Upper lobe of left lung (tissue), 6 donors: ENCODE results near the gene SIPA1. TPM values are rescaled to one million over a fixed set of nuclear protein-coding genes. Genes with fewer than 3 reads are reported as not detected.

Experiments
- ATAC-seq, 2 donors: fragments of 200-7000 bp; cut with Tn5 transposase; one replicate each; pipeline ENCODE4 v1.9.1; 2022; ENCODE audit warnings: mild to moderate bottlenecking in 2 of 2, moderate library complexity in 2 of 2; ENCODE audit not compliant: low FRiP score in 2 of 2
- DNase-seq, 2 donors: peaks; one replicate each; pipeline ENCODE4 v3.0.0-alpha.2; 2019 to 2020
- H3K27ac ChIP-seq, 4 donors: fragments of 200-600 bp; sonication (generic); one replicate each; pipeline ENCODE4 v1.5.1; 2016 to 2019
- H3K27me3 ChIP-seq, 4 donors: fragments of 200-600 bp; sonication (generic); one replicate each; pipeline ENCODE4 v1.5.1; 2017 to 2019
- H3K36me3 ChIP-seq, 4 donors: fragments of 200-600 bp; sonication (generic); one replicate each; pipeline ENCODE4 v1.5.1; 2016 to 2019
- H3K4me1 ChIP-seq, 4 donors: fragments of 200-600 bp; sonication (generic); one replicate each; pipeline ENCODE4 v1.5.1; 2018 to 2019
- H3K4me3 ChIP-seq, 4 donors: fragments of 200-600 bp; sonication (generic); one replicate each; pipeline ENCODE4 v1.5.1; 2017 to 2019; ENCODE audit warnings: mild to moderate bottlenecking in 2 of 4, moderate library complexity in 1 of 4
- H3K9me3 ChIP-seq, 4 donors: fragments of 200-600 bp; sonication (generic); one replicate each; pipeline ENCODE4 v1.5.1; 2018 to 2019
- EP300 ChIP-seq, 4 donors: sonication (generic); formaldehyde crosslinking; IDR thresholded peaks; one replicate each; pipeline ENCODE4 v1.5.1; 2017; ENCODE audit warnings: antibody characterized with exemption in 4 of 4, control low read depth in 2 of 4
- POLR2A ChIP-seq, 4 donors: fragments of 450-650 bp; IDR thresholded peaks; one replicate each; pipeline ENCODE4 v1.5.1; 2016 to 2017; ENCODE audit warnings: antibody characterized with exemption in 4 of 4, mild to moderate bottlenecking in 2 of 4
- POLR2AphosphoS5 ChIP-seq, 2 donors: sonication (generic); formaldehyde crosslinking; IDR thresholded peaks; one replicate each; pipeline ENCODE4 v1.5.1; 2017; ENCODE audit warnings: antibody characterized with exemption in 2 of 2
- WGBS, 2 donors: methylation state at CpG; one replicate each; pipeline ENCODE4 v1.1.5; 2017 to 2018; 5-methylcytosine and 5-hydroxymethylcytosine counted together
- small RNA-seq, 4 donors: library from RNA; depleted of rRNA; stranded (forward); fragments of <200 nt; gene quantifications; one replicate each; pipeline ENCODE3, GENCODE V24; 2016
- total RNA-seq, 6 donors: library from RNA; depleted of rRNA in 4 of 6; stranded (reverse); fragments of >200 nt in 4 of 6; gene quantifications; one replicate each; pipeline versions ENCODE4 v1.1.0 to v1.2.1, GENCODE V29; 2016 to 2021
- TF ChIP-seq, protein P1 (sequence below), 6 experiments: fragments of 450-650 bp in 4 of 6; fragments of 200-600 bp in 2 of 6; sonication (generic) in 2 of 6; IDR thresholded peaks; one replicate each; pipeline ENCODE4 v1.5.1; 2016 to 2019; ENCODE audit warnings: antibody characterized with exemption in 6 of 6
- donor health status: DM: no; HTN: no; CAD: no; lungs with moderate emphysema.
- donor health status: DM: no; HTN: yes; CAD: no; lungs with severe emphysema.

Gene SIPA1
- total RNA-seq, 6 donors from 2014 or later = 42.7 to 137 (median 74.9) TPM

DNA sequence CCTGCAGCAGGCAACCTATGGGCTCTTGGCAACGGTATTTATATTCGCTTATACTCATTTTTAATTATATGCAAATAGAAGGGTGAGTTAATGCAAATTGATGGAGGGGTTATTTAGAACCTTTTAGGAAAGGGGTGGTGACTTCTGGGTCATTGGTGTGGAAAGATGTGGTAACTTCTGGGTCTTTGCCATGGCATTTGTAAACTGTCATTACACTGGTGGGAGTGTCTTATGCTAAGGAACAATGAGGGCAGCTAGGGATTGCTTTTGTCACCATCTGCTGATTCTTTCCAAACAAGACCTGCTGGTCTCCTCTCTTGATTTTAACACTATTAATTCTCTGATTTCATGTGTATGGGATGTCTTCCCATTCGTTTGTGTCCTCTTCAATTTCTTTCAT, 62.5 kb downstream of the SIPA1 start:
- TF ChIP-seq POLR2AphosphoS5 (IDR thresholded peaks at IDR 0.05) (no peak), POLR2A (IDR thresholded peaks at IDR 0.05) (no peak), EP300 (IDR thresholded peaks at IDR 0.05) (no peak)
- TF ChIP-seq, protein P1, sequence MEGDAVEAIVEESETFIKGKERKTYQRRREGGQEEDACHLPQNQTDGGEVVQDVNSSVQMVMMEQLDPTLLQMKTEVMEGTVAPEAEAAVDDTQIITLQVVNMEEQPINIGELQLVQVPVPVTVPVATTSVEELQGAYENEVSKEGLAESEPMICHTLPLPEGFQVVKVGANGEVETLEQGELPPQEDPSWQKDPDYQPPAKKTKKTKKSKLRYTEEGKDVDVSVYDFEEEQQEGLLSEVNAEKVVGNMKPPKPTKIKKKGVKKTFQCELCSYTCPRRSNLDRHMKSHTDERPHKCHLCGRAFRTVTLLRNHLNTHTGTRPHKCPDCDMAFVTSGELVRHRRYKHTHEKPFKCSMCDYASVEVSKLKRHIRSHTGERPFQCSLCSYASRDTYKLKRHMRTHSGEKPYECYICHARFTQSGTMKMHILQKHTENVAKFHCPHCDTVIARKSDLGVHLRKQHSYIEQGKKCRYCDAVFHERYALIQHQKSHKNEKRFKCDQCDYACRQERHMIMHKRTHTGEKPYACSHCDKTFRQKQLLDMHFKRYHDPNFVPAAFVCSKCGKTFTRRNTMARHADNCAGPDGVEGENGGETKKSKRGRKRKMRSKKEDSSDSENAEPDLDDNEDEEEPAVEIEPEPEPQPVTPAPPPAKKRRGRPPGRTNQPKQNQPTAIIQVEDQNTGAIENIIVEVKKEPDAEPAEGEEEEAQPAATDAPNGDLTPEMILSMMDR (IDR thresholded peaks at IDR 0.05) = no peak
- ATAC-seq (no peak), DNase-seq (no peak)
- Histone ChIP-seq H3K36me3 (no peaks in the 10 kb centered on the region), H3K4me3 (no peak overlapping the region), H3K9me3 (no peaks in the 10 kb centered on the region), H3K27me3 (no peaks in the 10 kb centered on the region), H3K27ac (no peak overlapping the region), H3K4me1 (peaks cover 5 to 14% (median 8%) of the 10 kb centered on the region in 4 donors)
- 61 to 70% methylated on average over 3 of the region's 3 CpGs for WGBS, 2 donors

Small RNA genes lying within 50 kb of the gene (small RNA-seq; reads per million reads assigned to genes)
- gene MIR4489 (0 to 0.44 (median 0) reads per million in 4 donors), gene MIR4690 (0 to 0.11 (median 0.03) reads per million in 4 donors), gene RN7SL309P (0 reads per million in 4 donors)

Other genes starting within 250 kb of the SIPA1 start
- 1,000 to 10,000 TPM in 3 of 6 donors, 100 to 1,000 TPM in 3; 245 to 3,084 (median 1,019) TPM for gene NEAT1, start 215.3 kb upstream of the SIPA1 start, total RNA-seq
- gene MALAT1, start 139.1 kb upstream of the SIPA1 start, total RNA-seq = over 10,000 TPM in 5 of 6 donors, 1,000 to 10,000 TPM in 1; 9,697 to 52,390 (median 19,698) TPM
- gene SCYL1, start 113.0 kb upstream of the SIPA1 start, total RNA-seq = 100 to 1,000 TPM in 1 of 6 donors, 10 to 100 TPM in 5; 64.0 to 120 (median 88.8) TPM
- gene LTBP3, start 79.7 kb upstream of the SIPA1 start, total RNA-seq = 100 to 1,000 TPM in 5 of 6 donors, 10 to 100 TPM in 1; 99.9 to 479 (median 131) TPM
- gene ZNRD2, start 67.6 kb upstream of the SIPA1 start, total RNA-seq = 10 to 100 TPM; 22.6 to 60.7 (median 39.7) TPM
- gene FAM89B, start 65.6 kb upstream of the SIPA1 start, total RNA-seq = 10 to 100 TPM; 27.9 to 65.8 (median 45.3) TPM
- 100 to 1,000 TPM in 4 of 6 donors, 10 to 100 TPM in 2; 70.4 to 220 (median 133) TPM for gene EHBP1L1, start 62.0 kb upstream of the SIPA1 start, total RNA-seq
- gene KCNK7, start 42.3 kb upstream of the SIPA1 start, total RNA-seq = 1 to 10 TPM in 4 of 6 donors, under 1 TPM in 1, not detected in 1; 0.59 to 3.7 (median 1.7) TPM
- 100 to 1,000 TPM in 4 of 6 donors, 10 to 100 TPM in 2; 52.1 to 132 (median 107) TPM for gene MAP3K11, start 23.9 kb upstream of the SIPA1 start, total RNA-seq
- gene PCNX3, start 22.3 kb upstream of the SIPA1 start, total RNA-seq = 10 to 100 TPM; 26.7 to 63.9 (median 43.9) TPM
- gene RELA, start 24.8 kb downstream of the SIPA1 start, total RNA-seq = 10 to 100 TPM; 42.9 to 86.8 (median 58.7) TPM
- gene KAT5, start 74.2 kb downstream of the SIPA1 start, total RNA-seq = 100 to 1,000 TPM in 1 of 6 donors, 10 to 100 TPM in 5; 44.0 to 102 (median 88.4) TPM
- gene RNASEH2C, start 82.7 kb downstream of the SIPA1 start, total RNA-seq = 10 to 100 TPM; 35.0 to 81.7 (median 49.1) TPM
- 10 to 100 TPM; 24.8 to 66.0 (median 46.8) TPM for gene AP5B1, start 142.9 kb downstream of the SIPA1 start, total RNA-seq
- gene OVOL1, start 149.0 kb downstream of the SIPA1 start, total RNA-seq = 1 to 10 TPM in 2 of 6 donors, under 1 TPM in 4; under 0.01 to 2.2 (median 0.77) TPM
- gene SNX32, start 195.9 kb downstream of the SIPA1 start, total RNA-seq = under 1 TPM in 2 of 6 donors, not detected in 4; 0.37 to 0.69 TPM
- gene CFL1, start 220.1 kb downstream of the SIPA1 start, total RNA-seq = 100 to 1,000 TPM; 358 to 813 (median 768) TPM
- 100 to 1,000 TPM in 1 of 6 donors, 10 to 100 TPM in 5; 41.5 to 182 (median 53.3) TPM for gene MUS81, start 222.3 kb downstream of the SIPA1 start, total RNA-seq
- gene EFEMP2, start 234.7 kb downstream of the SIPA1 start, total RNA-seq = 10 to 100 TPM; 28.8 to 79.6 (median 65.3) TPM
- 10 to 100 TPM in 3 of 6 donors, 1 to 10 TPM in 3; 2.1 to 20.7 (median 11.4) TPM for gene CTSW, start 241.7 kb downstream of the SIPA1 start, total RNA-seq